CD14-positive monocyte (primary cell): ENCODE data around the gene NUP205. TPM values are rescaled to one million over a fixed set of nuclear protein-coding genes. Genes with fewer than 3 reads are reported as not detected.

Experiments
- DNase-seq, 3 donors: peaks; one replicate each; pipeline ENCODE4 v3.0.0-alpha.2; 2011 to 2022
- H2AFZ ChIP-seq: 2 replicates; pipeline ENCODE4 v1.6.0; 2012; ENCODE audit warnings: mild to moderate bottlenecking, low read depth, low read length, inconsistent platforms; ENCODE audit not compliant: insufficient read depth, poor library complexity, severe bottlenecking
- H3K27ac ChIP-seq, 2 donors: 1 replicate in 1 of 2; 2 replicates in 1 of 2; pipeline ENCODE4 v1.5.1; 2012 to 2013; ENCODE audit warnings: low read length in 2 of 2, control low read depth in 1 of 2, inconsistent platforms in 1 of 2, low read depth in 1 of 2, mild to moderate bottlenecking in 1 of 2
- H3K27me3 ChIP-seq, 2 donors: one replicate each; pipeline versions ENCODE4 v1.6.0 to v1.6.1; 2011 to 2013; ENCODE audit warnings: low read length in 2 of 2; ENCODE audit not compliant: control insufficient read depth in 2 of 2, insufficient read depth in 2 of 2
- H3K36me3 ChIP-seq, 2 donors: replicated peaks in 1 of 2; 1 replicate in 1 of 2; 2 replicates in 1 of 2; pipeline versions ENCODE4 v1.5.1 to v1.6.1; 2012 to 2013; ENCODE audit warnings: low read length in 2 of 2, control low read depth in 1 of 2, inconsistent platforms in 1 of 2, mild to moderate bottlenecking in 1 of 2; ENCODE audit not compliant: insufficient read depth in 2 of 2, control insufficient read depth in 1 of 2
- H3K4me1 ChIP-seq, 2 donors: 1 replicate in 1 of 2; 2 replicates in 1 of 2; pipeline versions ENCODE4 v1.5.1 to v1.6.1; 2012 to 2013; ENCODE audit warnings: low read length in 2 of 2, control low read depth in 1 of 2, inconsistent platforms in 1 of 2, mild to moderate bottlenecking in 1 of 2, moderate library complexity in 1 of 2; ENCODE audit not compliant: insufficient read depth in 2 of 2, control insufficient read depth in 1 of 2
- H3K4me2 ChIP-seq: replicated peaks from 2 replicates; pipeline ENCODE3; 2012; ENCODE audit warnings: low read length, moderate library complexity, mild to moderate bottlenecking; ENCODE audit not compliant: poor library complexity, severe bottlenecking; ENCODE audit errors: extremely low read depth
- H3K4me3 ChIP-seq, 3 experiments: fragments of 200-600 bp in 1 of 3; sonication (generic) in 1 of 3; replicated peaks in 1 of 3; 1 replicate in 2 of 3; 2 replicates in 1 of 3; pipeline ENCODE4 v1.5.1; 2011 to 2013; ENCODE audit warnings: low read length in 3 of 3, mild to moderate bottlenecking in 3 of 3, control low read depth in 2 of 3, low read depth in 2 of 3, inconsistent platforms in 1 of 3, moderate library complexity in 1 of 3
- H3K79me2 ChIP-seq: 2 replicates; pipeline ENCODE4 v1.6.0; 2012; ENCODE audit warnings: mild to moderate bottlenecking, control low read depth, inconsistent platforms, low read length, moderate library complexity; ENCODE audit not compliant: insufficient read depth
- H3K9ac ChIP-seq: 2 replicates; pipeline ENCODE4 v1.6.0; 2017; ENCODE audit warnings: low read length, mild to moderate bottlenecking; ENCODE audit not compliant: insufficient read depth, poor library complexity, severe bottlenecking
- H3K9me3 ChIP-seq, 2 donors: replicated peaks in 1 of 2; 1 replicate in 1 of 2; 2 replicates in 1 of 2; pipeline versions ENCODE4 v1.5.1 to v1.6.1; 2012 to 2013; ENCODE audit warnings: low read length in 2 of 2, control low read depth in 1 of 2; ENCODE audit not compliant: control insufficient read depth in 1 of 2, insufficient read depth in 1 of 2
- H4K20me1 ChIP-seq: 2 replicates; pipeline ENCODE4 v1.6.0; 2012; ENCODE audit warnings: mild to moderate bottlenecking, low read length, control low read depth, moderate library complexity; ENCODE audit not compliant: insufficient read depth
- H3K27ac Mint-ChIP-seq, 7 donors: one replicate each; pipeline ENCODE4 v1.8.0; 2020; ENCODE audit warnings: mild to moderate bottlenecking in 7 of 7, mixed read lengths in 7 of 7, moderate library complexity in 6 of 7, inconsistent platforms in 2 of 7
- H3K27me3 Mint-ChIP-seq, 3 donors: one replicate each; pipeline ENCODE4 v1.8.0; 2021 to 2022; ENCODE audit warnings: low read depth in 3 of 3, mild to moderate bottlenecking in 3 of 3, mixed read lengths in 3 of 3, moderate library complexity in 3 of 3, inconsistent platforms in 1 of 3
- H3K36me3 Mint-ChIP-seq, 2 donors: one replicate each; pipeline ENCODE4 v1.8.0; 2020; ENCODE audit warnings: mixed read lengths in 2 of 2, inconsistent platforms in 1 of 2, mild to moderate bottlenecking in 1 of 2
- H3K4me1 Mint-ChIP-seq: one replicate; pipeline ENCODE4 v1.8.0; 2020; ENCODE audit warnings: mild to moderate bottlenecking, mixed read lengths
- H3K4me3 Mint-ChIP-seq, 2 donors: one replicate each; pipeline ENCODE4 v1.8.0; 2020; ENCODE audit warnings: mild to moderate bottlenecking in 2 of 2, mixed read lengths in 2 of 2, moderate library complexity in 1 of 2
- H3K9me3 Mint-ChIP-seq, 7 donors: one replicate each; pipeline ENCODE4 v1.8.0; 2020 to 2022; ENCODE audit warnings: mixed read lengths in 7 of 7, mild to moderate bottlenecking in 6 of 7, moderate library complexity in 6 of 7, inconsistent platforms in 2 of 7
- WGBS: methylation state at CpG from one replicate; pipeline ENCODE4 v1.1.5; 2013; ENCODE audit warnings: missing lambda C conversion rate; ENCODE audit not compliant: insufficient coverage; 5-methylcytosine and 5-hydroxymethylcytosine counted together
- intact Hi-C, 2 donors: fragments of 100-400 bp; cut with micrococcal nuclease; formaldehyde crosslinking; loops; one replicate each; pipeline versions ENCODE4 v1.15.0 to v1.15.1; 2023
- polyA plus RNA-seq, 3 donors: library from polyadenylated mRNA; depleted of rRNA in 1 of 3; unstranded in 2 of 3; stranded (reverse) in 1 of 3; fragments of 300-500 nt in 2 of 3; fragments of >200 nt in 1 of 3; fragmentation: Illumina TruSeq in 2 of 3; gene quantifications; 1 replicate in 2 of 3; 2 replicates in 1 of 3; pipeline ENCODE4 v1.2.3, GENCODE V29; 2012 to 2021
- TF ChIP-seq, protein P1 (sequence below): fragments of 200-600 bp; IDR thresholded peaks from one replicate; pipeline ENCODE4 v1.8.0; 2022; ENCODE audit warnings: antibody characterized with exemption, mild to moderate bottlenecking

Gene NUP205
- polyA plus RNA-seq, 3 donors, result 10.9 to 15.2 (median 13.7) TPM

DNA sequence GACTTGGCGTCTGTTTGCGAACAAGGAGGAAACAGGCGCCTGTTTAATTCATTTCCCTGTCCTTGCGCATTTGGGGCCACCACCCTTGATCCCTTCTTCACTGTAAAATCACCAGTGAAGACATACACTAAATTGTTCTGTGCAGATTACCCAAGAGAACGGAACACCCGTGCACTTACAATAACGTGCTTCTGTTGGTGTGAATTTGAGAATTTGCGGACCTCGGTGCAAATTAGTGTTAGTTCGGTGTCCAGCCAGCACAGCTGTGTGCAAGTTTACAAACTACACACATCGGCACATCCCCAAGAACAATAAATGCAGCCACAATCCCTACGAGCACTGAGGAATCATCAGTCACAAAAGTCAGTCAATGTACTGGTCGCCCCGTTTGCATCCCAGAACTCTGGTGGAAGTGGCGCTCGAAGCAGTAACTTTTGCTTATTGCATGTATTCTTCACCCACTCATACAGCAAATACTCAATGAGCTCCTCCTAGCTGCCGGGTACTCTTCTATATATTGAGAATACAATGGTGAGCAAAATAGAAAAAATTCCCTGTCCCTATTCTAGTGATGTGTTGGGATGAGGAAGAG is 47.0 kb upstream of the NUP205 start:
- TF ChIP-seq, protein P1, sequence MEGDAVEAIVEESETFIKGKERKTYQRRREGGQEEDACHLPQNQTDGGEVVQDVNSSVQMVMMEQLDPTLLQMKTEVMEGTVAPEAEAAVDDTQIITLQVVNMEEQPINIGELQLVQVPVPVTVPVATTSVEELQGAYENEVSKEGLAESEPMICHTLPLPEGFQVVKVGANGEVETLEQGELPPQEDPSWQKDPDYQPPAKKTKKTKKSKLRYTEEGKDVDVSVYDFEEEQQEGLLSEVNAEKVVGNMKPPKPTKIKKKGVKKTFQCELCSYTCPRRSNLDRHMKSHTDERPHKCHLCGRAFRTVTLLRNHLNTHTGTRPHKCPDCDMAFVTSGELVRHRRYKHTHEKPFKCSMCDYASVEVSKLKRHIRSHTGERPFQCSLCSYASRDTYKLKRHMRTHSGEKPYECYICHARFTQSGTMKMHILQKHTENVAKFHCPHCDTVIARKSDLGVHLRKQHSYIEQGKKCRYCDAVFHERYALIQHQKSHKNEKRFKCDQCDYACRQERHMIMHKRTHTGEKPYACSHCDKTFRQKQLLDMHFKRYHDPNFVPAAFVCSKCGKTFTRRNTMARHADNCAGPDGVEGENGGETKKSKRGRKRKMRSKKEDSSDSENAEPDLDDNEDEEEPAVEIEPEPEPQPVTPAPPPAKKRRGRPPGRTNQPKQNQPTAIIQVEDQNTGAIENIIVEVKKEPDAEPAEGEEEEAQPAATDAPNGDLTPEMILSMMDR, result no peak
- H3K9me3 Mint-ChIP-seq, result no peaks in the 10 kb centered on the region
- intact Hi-C loops, result loop anchor here (2.0 to 10.0 kb wide), 3 partner anchors 46 to 154 kb away; partner anchors contain the start of genes NUP205 (in 1 of the 2) and STMP1 (in 1 of the 2)
- H3K4me1 ChIP-seq, result peaks cover 21 to 31% of the 10 kb centered on the region in 2 donors
- H2AFZ ChIP-seq, result peak overlapping the region; percentile 95
- H3K4me3 Mint-ChIP-seq, result no peak overlapping the region
- peaks cover 0 to 2% (median 0%) of the 10 kb centered on the region in 3 donors for H3K27me3 Mint-ChIP-seq
- DNase-seq, result no peak
- H3K79me2 ChIP-seq, result peaks cover 42% of the 10 kb centered on the region
- whole genome bisulfite sequencing, result under 1% methylated on average over 8 of the region's 17 CpGs
- peak overlapping the region; percentile 100 for H3K4me2 ChIP-seq
- H3K27ac ChIP-seq, result peak overlapping the region; percentile 33 to 98
- peaks cover 9% of the 10 kb centered on the region for H3K4me1 Mint-ChIP-seq
- no peaks in the 10 kb centered on the region for H3K27me3 ChIP-seq
- peak overlapping the region; percentile 82 to 99 (median 87) for H3K4me3 ChIP-seq
- peak overlapping the region; percentile 98 for H3K9ac ChIP-seq
- no peak overlapping the region for H3K27ac Mint-ChIP-seq
- H3K36me3 ChIP-seq, result no peaks in the 10 kb centered on the region
- peaks cover 29% of the 10 kb centered on the region for H4K20me1 ChIP-seq
- no peaks in the 10 kb centered on the region for H3K9me3 ChIP-seq
- no peaks in the 10 kb centered on the region for H3K36me3 Mint-ChIP-seq

DNA sequence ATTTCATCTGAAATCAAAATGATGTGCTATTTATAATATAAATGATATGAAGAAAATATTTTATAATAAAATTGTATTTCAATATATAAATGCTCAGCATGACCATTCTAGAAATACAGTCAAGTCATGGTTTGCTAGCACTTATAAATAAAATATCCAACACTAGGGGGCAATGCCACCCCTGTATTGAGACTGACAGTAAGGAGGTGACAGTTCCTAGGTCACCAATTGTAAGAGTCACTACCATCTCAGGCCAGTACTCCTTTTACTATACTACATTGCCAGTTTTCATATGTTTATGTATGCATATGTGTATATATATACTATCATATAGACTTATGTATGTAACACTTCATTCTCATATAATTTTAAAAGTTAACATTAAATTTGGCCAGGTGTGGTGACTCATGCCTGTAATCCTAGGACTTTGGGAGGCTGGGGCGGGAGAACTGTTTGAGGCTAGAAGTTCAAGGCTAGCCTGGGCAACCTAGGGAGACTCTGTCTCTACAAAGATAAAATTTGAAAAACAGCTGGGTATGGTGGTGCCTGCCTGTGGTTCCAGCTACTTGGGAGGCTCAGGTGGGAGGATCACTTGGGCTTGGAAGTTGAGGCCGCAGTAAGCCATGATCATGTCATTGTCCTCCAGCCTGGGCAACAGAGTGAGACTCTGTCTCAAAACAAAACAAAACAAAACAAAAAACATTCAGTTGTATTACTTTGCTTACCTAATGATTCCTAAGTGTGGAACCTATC is 45.4 kb upstream of the NUP205 start:
- H3K9ac ChIP-seq, result no peak overlapping the region
- H3K4me2 ChIP-seq, result no peak overlapping the region
- no peak overlapping the region for H3K4me3 Mint-ChIP-seq
- DNase-seq, result peak; percentile 72 to 85 (median 79)
- no peaks in the 10 kb centered on the region for H3K36me3 ChIP-seq
- no peaks in the 10 kb centered on the region for H3K9me3 ChIP-seq
- H3K79me2 ChIP-seq, result peaks cover 26% of the 10 kb centered on the region
- no peaks in the 10 kb centered on the region for H3K9me3 Mint-ChIP-seq
- H3K4me1 Mint-ChIP-seq, result peaks cover 3% of the 10 kb centered on the region
- no peaks in the 10 kb centered on the region for H3K27me3 ChIP-seq
- H3K27me3 Mint-ChIP-seq, result peaks cover 0 to 2% (median 0%) of the 10 kb centered on the region in 3 donors
- H3K4me1 ChIP-seq, result peaks cover 21 to 30% of the 10 kb centered on the region in 2 donors
- no peak overlapping the region for H3K4me3 ChIP-seq
- H3K27ac ChIP-seq, result no peak overlapping the region
- peaks cover 13% of the 10 kb centered on the region for H4K20me1 ChIP-seq
- no peak overlapping the region for H3K27ac Mint-ChIP-seq
- H3K36me3 Mint-ChIP-seq, result no peaks in the 10 kb centered on the region
- WGBS, result 100% methylated on average over 1 of the region's 2 CpGs
- TF ChIP-seq, protein P1, result peak; percentile 76
- intact Hi-C loops, result loop anchor here in 1 of 2 donors (10.0 kb wide), 1 partner anchor 152 kb away; the partner anchor contains the start of gene STMP1
- no peak overlapping the region for H2AFZ ChIP-seq
